ENCODE results near the gene CFAP92.
A peak's percentile ranks its signal among the peaks of the same experiment; 100 is the strongest.

DNA sequence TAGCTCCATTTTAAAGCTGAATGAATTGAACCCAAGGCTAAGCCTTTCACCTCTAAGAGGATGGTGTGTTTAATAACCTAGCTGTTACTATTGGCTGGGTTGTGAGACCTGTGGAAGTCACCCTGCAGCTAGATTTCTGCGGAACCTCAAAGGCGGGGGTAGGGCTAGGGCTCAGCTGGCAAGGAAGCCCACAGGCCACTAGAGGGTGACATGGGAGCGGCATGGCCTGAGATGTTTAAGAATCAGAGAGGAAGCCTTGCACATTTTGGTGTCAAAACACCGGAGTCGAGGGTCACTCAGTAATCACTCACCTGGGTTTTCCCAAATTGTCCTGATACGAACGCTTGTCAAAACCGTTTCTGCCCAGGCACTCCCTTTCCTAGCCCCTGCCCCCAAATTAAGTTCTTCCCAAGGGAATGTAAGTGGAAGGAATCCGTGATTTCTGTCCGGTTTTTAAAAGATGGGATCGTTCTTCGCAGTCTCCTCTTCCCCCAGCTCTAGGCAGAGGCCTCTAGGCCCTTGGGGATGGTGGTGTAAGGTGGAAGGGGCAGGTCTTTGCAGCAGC is 118.2 kb downstream of the CFAP92 start:
- TF ChIP-seq, protein P1, sequence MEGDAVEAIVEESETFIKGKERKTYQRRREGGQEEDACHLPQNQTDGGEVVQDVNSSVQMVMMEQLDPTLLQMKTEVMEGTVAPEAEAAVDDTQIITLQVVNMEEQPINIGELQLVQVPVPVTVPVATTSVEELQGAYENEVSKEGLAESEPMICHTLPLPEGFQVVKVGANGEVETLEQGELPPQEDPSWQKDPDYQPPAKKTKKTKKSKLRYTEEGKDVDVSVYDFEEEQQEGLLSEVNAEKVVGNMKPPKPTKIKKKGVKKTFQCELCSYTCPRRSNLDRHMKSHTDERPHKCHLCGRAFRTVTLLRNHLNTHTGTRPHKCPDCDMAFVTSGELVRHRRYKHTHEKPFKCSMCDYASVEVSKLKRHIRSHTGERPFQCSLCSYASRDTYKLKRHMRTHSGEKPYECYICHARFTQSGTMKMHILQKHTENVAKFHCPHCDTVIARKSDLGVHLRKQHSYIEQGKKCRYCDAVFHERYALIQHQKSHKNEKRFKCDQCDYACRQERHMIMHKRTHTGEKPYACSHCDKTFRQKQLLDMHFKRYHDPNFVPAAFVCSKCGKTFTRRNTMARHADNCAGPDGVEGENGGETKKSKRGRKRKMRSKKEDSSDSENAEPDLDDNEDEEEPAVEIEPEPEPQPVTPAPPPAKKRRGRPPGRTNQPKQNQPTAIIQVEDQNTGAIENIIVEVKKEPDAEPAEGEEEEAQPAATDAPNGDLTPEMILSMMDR (IDR thresholded peaks at IDR 0.05): peak in 4 of 6 experiments; percentile 20 to 28 (median 24)
- TF ChIP-seq POLR2A (IDR thresholded peaks at IDR 0.05): no peak

All from Peyer's patch (tissue), 4 donors.